Panc1 (cell line): Measurements from ENCODE around the gene GRK6. TPM values are rescaled to one million over a fixed set of nuclear protein-coding genes. Genes with fewer than 3 reads are reported as not detected.
A peak's percentile ranks its signal among the peaks of the same experiment; 100 is the strongest.

Experiments used
- ATAC-seq: fragments of 200-7000 bp; cut with Tn5 transposase; 2 replicates; pipeline ENCODE4 v1.9.1; 2020; ENCODE audit warnings: mild to moderate bottlenecking, moderate library complexity
- BruUV-seq: library from RNA; stranded (reverse); fragments of 400-500 nt; replicated peaks from 2 replicates; lab custom pipeline; 2021; lab: Mats Ljungman, UMichigan
- CTCF ChIA-PET: fragments of 300-600 bp; sonication (Branson Sonifier 250); formaldehyde crosslinking; loops from one replicate; lab custom pipeline; 2022; ENCODE audit warnings: antibody characterized with exemption; lab: Charles Lee
- POLR2A ChIA-PET: fragments of 300-600 bp; sonication (Branson Sonifier 250); formaldehyde crosslinking; loops from one replicate; lab custom pipeline; 2022; ENCODE audit warnings: antibody characterized with exemption; lab: Charles Lee
- DNase-seq: peaks from one replicate; pipeline ENCODE4 v3.0.0-alpha.2; 2010; ENCODE audit warnings: low read depth, low spot score
- H3K27ac ChIP-seq: 2 replicates; pipeline ENCODE4 v1.5.1; 2011; ENCODE audit warnings: mild to moderate bottlenecking, low read length, inconsistent platforms
- H3K27me3 ChIP-seq: fragments of 200-500 bp; sonication (Bioruptor generic); 2 replicates; pipeline ENCODE4 v1.6.0; 2014; ENCODE audit warnings: low read length, inconsistent platforms; ENCODE audit not compliant: control insufficient read depth, insufficient read depth
- H3K36me3 ChIP-seq: fragments of 200-500 bp; sonication (Bioruptor generic); 2 replicates; pipeline ENCODE4 v1.5.1; 2014; ENCODE audit warnings: inconsistent platforms, mild to moderate bottlenecking, low read length, moderate library complexity; ENCODE audit not compliant: control insufficient read depth, insufficient read depth
- H3K4me1 ChIP-seq: 2 replicates; pipeline ENCODE4 v1.5.1; 2011; ENCODE audit warnings: inconsistent platforms, mild to moderate bottlenecking, low read length, moderate library complexity; ENCODE audit not compliant: control insufficient read depth, insufficient read depth
- H3K4me3 ChIP-seq, 2 experiments: 2 replicates each; pipeline ENCODE4 v1.5.1; 2011 to 2012; ENCODE audit warnings: low read depth in 2 of 2, low read length in 2 of 2, mild to moderate bottlenecking in 2 of 2, inconsistent platforms in 1 of 2, moderate library complexity in 1 of 2
- H3K9me3 ChIP-seq: fragments of 200-500 bp; sonication (Bioruptor generic); 2 replicates; pipeline ENCODE4 v1.5.1; 2014; ENCODE audit warnings: low read depth, mild to moderate bottlenecking, inconsistent platforms, low read length, moderate library complexity; ENCODE audit not compliant: control insufficient read depth, insufficient read depth
- CTCF ChIP-seq: fragments of 450-650 bp; IDR thresholded peaks from 2 replicates; pipeline ENCODE4 v1.5.1; 2017; ENCODE audit warnings: mild to moderate bottlenecking
- POLR2AphosphoS5 ChIP-seq: IDR thresholded peaks from 2 replicates; pipeline ENCODE4 v1.6.1; 2012; ENCODE audit warnings: mild to moderate bottlenecking, low read depth, low read length, moderate library complexity
- REST ChIP-seq, 2 experiments: IDR thresholded peaks; 2 replicates each; pipeline ENCODE4 v1.6.1; 2011 to 2012; ENCODE audit warnings: low read depth in 2 of 2, control low read depth in 1 of 2, low read length in 1 of 2, mild to moderate bottlenecking in 1 of 2, moderate library complexity in 1 of 2; ENCODE audit not compliant: insufficient read depth in 1 of 2
- SIN3A ChIP-seq: IDR thresholded peaks from 2 replicates; pipeline ENCODE4 v1.6.1; 2012; ENCODE audit warnings: low read depth, mild to moderate bottlenecking, low read length, moderate library complexity, borderline replicate concordance; ENCODE audit not compliant: insufficient read depth
- TCF7L2 ChIP-seq: IDR thresholded peaks from 2 replicates; pipeline ENCODE4 v1.6.1; 2011; ENCODE audit warnings: mild to moderate bottlenecking, low read depth, low read length, inconsistent platforms
- in situ Hi-C: cut with HindIII; loops from 2 replicates; pipeline ENCODE4 v1.10.0; 2016; ENCODE audit warnings: low sequenced_read_pairs, low pct_unique_long_range_greater_than_20kb
- intact Hi-C: fragments of 100-400 bp; cut with micrococcal nuclease; formaldehyde crosslinking; loops from one replicate; pipeline ENCODE4 v1.10.0; 2022; ENCODE audit not compliant: unreplicated experiment
- total RNA-seq: library from RNA; stranded (reverse); gene quantifications from one replicate; pipeline ENCODE4 v1.2.1, GENCODE V29; 2021; ENCODE audit not compliant: unreplicated experiment

GRK6 gene
- total RNA-seq, 1 experiment from 2014 or later, result 56.1 TPM

- TSS peak; percentile 59 for BruUV-seq
- peak; percentile 41 for ATAC-seq
- Histone ChIP-seq H3K36me3 (peaks cover 3% of the 10 kb centered on the region; the same call in 1 of the 2 replicates), H3K4me1 (peaks cover 34% of the 10 kb centered on the region), H3K9me3 (no peaks in the 10 kb centered on the region), H3K4me3 (peak overlapping the region; percentile 50 to 61), H3K27ac (peak overlapping the region; percentile 80), H3K27me3 (no peaks in the 10 kb centered on the region)
- intact Hi-C loops, result loop anchor here (2.0 to 10.0 kb wide), 2 partner anchors 53 to 141 kb away; partner anchors contain the start of gene MXD3
- POLR2A ChIA-PET, result interaction anchor here (0.5 to 0.6 kb wide), 2 partner anchors 87 to 1527 kb away, joined by 13 to 15 read pairs; no protein-coding TSS in a partner anchor
- peak; percentile 70 for DNase-seq
- CTCF ChIA-PET, result interaction anchor here (0.5 to 2.2 kb wide), 5 partner anchors 30 to 403 kb away, joined by 3 to 6 read pairs (median 5); partner anchors contain the start of gene GRK6
- in situ Hi-C loops, result no loop called here
- TF ChIP-seq TCF7L2 (no peak), CTCF (peak; percentile 95), SIN3A (peak; percentile 22; the same call in 1 of the 2 replicates), REST (IDR thresholded peaks at IDR 0.05; ENCODE audit: insufficient read depth in 1 of 2, low read depth in 2 of 2, low read length in 1 of 2) (no peak), POLR2AphosphoS5 (peak; percentile 39)
These were observed 29.4 kb downstream of the GRK6 start for GRCh38 chr5:177455661-177456590.

- in situ Hi-C loops, result no loop called here
- POLR2A ChIA-PET, result no interaction called here
- peaks cover 3% of the 10 kb centered on the region; the same call in 1 of the 2 replicates for H3K36me3 ChIP-seq
- DNase-seq (no peak), ATAC-seq (no peak)
- no peaks in the 10 kb centered on the region for H3K9me3 ChIP-seq
- peaks cover 32% of the 10 kb centered on the region for H3K4me1 ChIP-seq
- H3K27ac ChIP-seq, result peak overlapping the region; percentile 66; the same call in 1 of the 2 replicates
- TF ChIP-seq CTCF (peak; percentile 76), SIN3A (no peak)
- no TSS peak for BruUV-seq
- H3K27me3 ChIP-seq, result no peaks in the 10 kb centered on the region
- intact Hi-C loops, result loop anchor here (2.0 to 10.0 kb wide), 2 partner anchors 54 to 142 kb away; partner anchors contain the start of gene MXD3
- CTCF ChIA-PET, result interaction anchor here (0.8 to 1.0 kb wide), 2 partner anchors 50 to 151 kb away, joined by 3 read pairs; no protein-coding TSS in a partner anchor
- no peak overlapping the region; a peak in 1 of 4 replicates for H3K4me3 ChIP-seq
These were observed 30.1 kb downstream of the GRK6 start for GRCh38 chr5:177456591-177456964.
